Measurements from ENCODE around the gene BTBD19. TPM values are rescaled to one million over a fixed set of nuclear protein-coding genes. Genes with fewer than 3 reads are reported as not detected.

The BTBD19 gene
- total RNA-seq, 1 experiment from 2014 or later = 11.6 TPM

DNA sequence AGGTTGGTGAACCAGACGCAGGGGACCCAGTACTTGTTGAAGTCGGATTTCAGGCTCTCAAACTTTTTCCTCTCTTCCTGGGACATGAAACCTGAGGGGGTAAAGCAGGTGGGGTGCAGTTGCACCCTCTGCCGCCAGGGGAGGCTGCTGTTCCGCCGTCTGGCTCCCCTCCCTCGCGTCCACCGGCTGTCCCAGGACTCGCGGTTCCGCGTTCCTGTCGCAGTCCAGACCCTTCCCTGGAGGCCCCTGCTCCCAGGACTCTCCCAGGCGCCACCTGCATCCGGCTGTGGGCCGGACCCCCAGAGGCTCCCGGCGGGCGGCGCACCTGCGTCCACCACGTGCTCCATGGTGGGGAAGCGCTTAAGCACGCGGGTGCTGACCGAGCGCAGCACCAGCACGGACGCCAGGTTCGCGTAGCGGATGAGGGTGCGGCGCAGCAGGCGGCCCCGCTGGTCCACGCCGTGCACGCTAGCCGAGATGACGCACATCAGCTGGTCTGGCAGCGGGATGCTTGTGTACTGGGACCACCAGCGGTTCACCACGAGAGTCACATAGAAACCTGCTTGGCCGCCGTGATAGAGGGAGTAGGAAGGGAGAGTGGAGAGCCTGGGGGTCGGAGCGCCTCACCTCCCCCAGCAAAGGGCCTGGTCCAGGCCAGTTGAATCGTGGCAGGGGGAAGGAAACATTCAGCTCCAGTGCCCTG lies 22.0 kb upstream of the BTBD19 start:
- no TSS peak for BruUV-seq (replicated peaks)
- H3K79me2 ChIP-seq (ENCODE audit: insufficient read depth, low read length) = no peaks in the 10 kb centered on the region
- POLR2A ChIA-PET = interaction anchor here (0.7 to 3.7 kb wide), 7 partner anchors 11 to 67 kb away, joined by 3 to 16 read pairs (median 5); partner anchors contain the start of genes PLK3, RNU5D-1 and RPS8
- peak overlapping the region; percentile 75 for H2AFZ ChIP-seq (ENCODE audit: low read depth, low read length, poor library complexity, severe bottlenecking)
- H3K4me1 ChIP-seq (ENCODE audit: control insufficient read depth in 1 of 2, insufficient read depth in 2 of 2, low read length in 2 of 2) = peaks cover 6 to 24% of the 10 kb centered on the region in 2 experiments
- H3K27ac ChIP-seq (ENCODE audit: low read depth, low read length) = peak overlapping the region; percentile 52
- DNase-seq (ENCODE audit: low read depth, low spot score) = peak; percentile 45
- no peaks in the 10 kb centered on the region for H4K20me1 ChIP-seq (ENCODE audit: insufficient read depth)
- no peaks in the 10 kb centered on the region for H3K9me2 ChIP-seq (ENCODE audit: insufficient read depth)
- RAD21 ChIA-PET (ENCODE audit: low non-redundant PET in 1 of 2, low total read pairs in 2 of 2, uncharacterized antibody in 2 of 2, unreplicated experiment in 2 of 2) = no interaction called here
- CTCF ChIA-PET = interaction anchor here (0.8 to 1.5 kb wide), 3 partner anchors 8 to 22 kb away, joined by 3 to 5 read pairs (median 3); partner anchors contain the start of gene BTBD19
- peak; percentile 80 for ATAC-seq
- H3K9ac ChIP-seq (ENCODE audit: low read length) = peak overlapping the region; percentile 63
- H3K4me2 ChIP-seq (ENCODE audit: low read length) = peak overlapping the region; percentile 81
- H3K4me3 ChIP-seq (replicated peaks in 1 of 2; ENCODE audit: low read depth in 1 of 2, low read length in 2 of 2) = peak overlapping the region; percentile 35 to 51
- no peaks in the 10 kb centered on the region for H3K9me3 ChIP-seq (ENCODE audit: control insufficient read depth in 1 of 2, insufficient read depth in 1 of 2, low read depth in 1 of 2, low read length in 2 of 2)
- H3K27me3 ChIP-seq (ENCODE audit: insufficient read depth, low read length) = no peaks in the 10 kb centered on the region
- intact Hi-C loops (cut with micrococcal nuclease) = loop anchor here (5.0 kb wide), 1 partner anchor 786 kb away; no protein-coding TSS in a partner anchor
- TF ChIP-seq POLR2AphosphoS5 (IDR thresholded peaks at IDR 0.05; ENCODE audit: low read depth, low read length) (peak; percentile 52; the same call in 1 of the 2 replicates), EZH2 (IDR thresholded peaks at IDR 0.05) (no peak), ELF1 (IDR thresholded peaks at IDR 0.05; ENCODE audit: borderline replicate concordance, low read depth) (no peak), EZH2phosphoT487 (IDR thresholded peaks at IDR 0.05; ENCODE audit: borderline replicate concordance) (no peak), FOSL1 (IDR thresholded peaks at IDR 0.05; ENCODE audit: low read depth) (no peak), SIN3A (IDR thresholded peaks at IDR 0.05; ENCODE audit: low read depth) (no peak), RAD21 (IDR thresholded peaks at IDR 0.05; ENCODE audit: low read depth) (peak; percentile 93), JUND (IDR thresholded peaks at IDR 0.05) (no peak)
- TF ChIP-seq, protein P1, sequence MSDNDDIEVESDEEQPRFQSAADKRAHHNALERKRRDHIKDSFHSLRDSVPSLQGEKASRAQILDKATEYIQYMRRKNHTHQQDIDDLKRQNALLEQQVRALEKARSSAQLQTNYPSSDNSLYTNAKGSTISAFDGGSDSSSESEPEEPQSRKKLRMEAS (IDR thresholded peaks at IDR 0.05) = peak; percentile 97
- TF ChIP-seq, protein P2, sequence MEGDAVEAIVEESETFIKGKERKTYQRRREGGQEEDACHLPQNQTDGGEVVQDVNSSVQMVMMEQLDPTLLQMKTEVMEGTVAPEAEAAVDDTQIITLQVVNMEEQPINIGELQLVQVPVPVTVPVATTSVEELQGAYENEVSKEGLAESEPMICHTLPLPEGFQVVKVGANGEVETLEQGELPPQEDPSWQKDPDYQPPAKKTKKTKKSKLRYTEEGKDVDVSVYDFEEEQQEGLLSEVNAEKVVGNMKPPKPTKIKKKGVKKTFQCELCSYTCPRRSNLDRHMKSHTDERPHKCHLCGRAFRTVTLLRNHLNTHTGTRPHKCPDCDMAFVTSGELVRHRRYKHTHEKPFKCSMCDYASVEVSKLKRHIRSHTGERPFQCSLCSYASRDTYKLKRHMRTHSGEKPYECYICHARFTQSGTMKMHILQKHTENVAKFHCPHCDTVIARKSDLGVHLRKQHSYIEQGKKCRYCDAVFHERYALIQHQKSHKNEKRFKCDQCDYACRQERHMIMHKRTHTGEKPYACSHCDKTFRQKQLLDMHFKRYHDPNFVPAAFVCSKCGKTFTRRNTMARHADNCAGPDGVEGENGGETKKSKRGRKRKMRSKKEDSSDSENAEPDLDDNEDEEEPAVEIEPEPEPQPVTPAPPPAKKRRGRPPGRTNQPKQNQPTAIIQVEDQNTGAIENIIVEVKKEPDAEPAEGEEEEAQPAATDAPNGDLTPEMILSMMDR (IDR thresholded peaks at IDR 0.05 in 2 of 3, conservative IDR thresholded peaks at IDR 0.05 in 1 of 3; ENCODE audit: borderline replicate concordance in 1 of 3, insufficient read depth in 1 of 3, low read depth in 2 of 3, low read length in 2 of 3) = peak; percentile 80 to 99 (median 99)
- TF ChIP-seq, protein P3, sequence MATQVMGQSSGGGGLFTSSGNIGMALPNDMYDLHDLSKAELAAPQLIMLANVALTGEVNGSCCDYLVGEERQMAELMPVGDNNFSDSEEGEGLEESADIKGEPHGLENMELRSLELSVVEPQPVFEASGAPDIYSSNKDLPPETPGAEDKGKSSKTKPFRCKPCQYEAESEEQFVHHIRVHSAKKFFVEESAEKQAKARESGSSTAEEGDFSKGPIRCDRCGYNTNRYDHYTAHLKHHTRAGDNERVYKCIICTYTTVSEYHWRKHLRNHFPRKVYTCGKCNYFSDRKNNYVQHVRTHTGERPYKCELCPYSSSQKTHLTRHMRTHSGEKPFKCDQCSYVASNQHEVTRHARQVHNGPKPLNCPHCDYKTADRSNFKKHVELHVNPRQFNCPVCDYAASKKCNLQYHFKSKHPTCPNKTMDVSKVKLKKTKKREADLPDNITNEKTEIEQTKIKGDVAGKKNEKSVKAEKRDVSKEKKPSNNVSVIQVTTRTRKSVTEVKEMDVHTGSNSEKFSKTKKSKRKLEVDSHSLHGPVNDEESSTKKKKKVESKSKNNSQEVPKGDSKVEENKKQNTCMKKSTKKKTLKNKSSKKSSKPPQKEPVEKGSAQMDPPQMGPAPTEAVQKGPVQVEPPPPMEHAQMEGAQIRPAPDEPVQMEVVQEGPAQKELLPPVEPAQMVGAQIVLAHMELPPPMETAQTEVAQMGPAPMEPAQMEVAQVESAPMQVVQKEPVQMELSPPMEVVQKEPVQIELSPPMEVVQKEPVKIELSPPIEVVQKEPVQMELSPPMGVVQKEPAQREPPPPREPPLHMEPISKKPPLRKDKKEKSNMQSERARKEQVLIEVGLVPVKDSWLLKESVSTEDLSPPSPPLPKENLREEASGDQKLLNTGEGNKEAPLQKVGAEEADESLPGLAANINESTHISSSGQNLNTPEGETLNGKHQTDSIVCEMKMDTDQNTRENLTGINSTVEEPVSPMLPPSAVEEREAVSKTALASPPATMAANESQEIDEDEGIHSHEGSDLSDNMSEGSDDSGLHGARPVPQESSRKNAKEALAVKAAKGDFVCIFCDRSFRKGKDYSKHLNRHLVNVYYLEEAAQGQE (IDR thresholded peaks at IDR 0.05; ENCODE audit: low read depth) = no peak
- TF ChIP-seq, protein P4, sequence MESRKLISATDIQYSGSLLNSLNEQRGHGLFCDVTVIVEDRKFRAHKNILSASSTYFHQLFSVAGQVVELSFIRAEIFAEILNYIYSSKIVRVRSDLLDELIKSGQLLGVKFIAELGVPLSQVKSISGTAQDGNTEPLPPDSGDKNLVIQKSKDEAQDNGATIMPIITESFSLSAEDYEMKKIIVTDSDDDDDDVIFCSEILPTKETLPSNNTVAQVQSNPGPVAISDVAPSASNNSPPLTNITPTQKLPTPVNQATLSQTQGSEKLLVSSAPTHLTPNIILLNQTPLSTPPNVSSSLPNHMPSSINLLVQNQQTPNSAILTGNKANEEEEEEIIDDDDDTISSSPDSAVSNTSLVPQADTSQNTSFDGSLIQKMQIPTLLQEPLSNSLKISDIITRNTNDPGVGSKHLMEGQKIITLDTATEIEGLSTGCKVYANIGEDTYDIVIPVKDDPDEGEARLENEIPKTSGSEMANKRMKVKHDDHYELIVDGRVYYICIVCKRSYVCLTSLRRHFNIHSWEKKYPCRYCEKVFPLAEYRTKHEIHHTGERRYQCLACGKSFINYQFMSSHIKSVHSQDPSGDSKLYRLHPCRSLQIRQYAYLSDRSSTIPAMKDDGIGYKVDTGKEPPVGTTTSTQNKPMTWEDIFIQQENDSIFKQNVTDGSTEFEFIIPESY (IDR thresholded peaks at IDR 0.05; ENCODE audit: extremely low read depth, insufficient replicate concordance, low read length) = peak; percentile 5
- peaks cover 0 to 4% of the 10 kb centered on the region in 2 experiments; a peak in 1 of 4 replicates for H3K36me3 ChIP-seq (ENCODE audit: control insufficient read depth in 1 of 2, insufficient read depth in 2 of 2, low read length in 2 of 2)

Measured in HCT116 (cell line).